Hepatocyte (in vitro differentiated cells): Measurements from ENCODE around the gene LRP3. TPM values are rescaled to one million over a fixed set of nuclear protein-coding genes. Genes with fewer than 3 reads are reported as not detected.

Experiments used
- DNase-seq: peaks from one replicate; pipeline ENCODE4 v3.0.0-alpha.2; 2016; ENCODE audit warnings: low spot score
- H2AFZ ChIP-seq: fragments of 200-600 bp; sonication (generic); 2 replicates; pipeline ENCODE4 v1.6.0; 2016; ENCODE audit warnings: antibody characterized with exemption, mild to moderate bottlenecking
- H3K27ac ChIP-seq: fragments of 200-600 bp; sonication (generic); 2 replicates; pipeline ENCODE4 v1.5.1; 2016; ENCODE audit warnings: mild to moderate bottlenecking
- H3K27me3 ChIP-seq: fragments of 200-600 bp; sonication (generic); 2 replicates; pipeline ENCODE4 v1.6.1; 2016
- H3K36me3 ChIP-seq: fragments of 200-600 bp; sonication (generic); replicated peaks from 2 replicates; pipeline ENCODE4 v1.5.1; 2016; ENCODE audit warnings: low read depth; ENCODE audit not compliant: insufficient read depth
- H3K4me1 ChIP-seq: fragments of 200-600 bp; sonication (generic); 2 replicates; pipeline ENCODE4 v1.5.1; 2016; ENCODE audit warnings: mild to moderate bottlenecking, moderate library complexity; ENCODE audit not compliant: insufficient read depth
- H3K4me2 ChIP-seq: fragments of 200-600 bp; sonication (generic); 2 replicates; pipeline ENCODE4 v1.6.0; 2016
- H3K4me3 ChIP-seq: fragments of 200-600 bp; sonication (generic); 2 replicates; pipeline ENCODE4 v1.5.1; 2016; ENCODE audit warnings: mild to moderate bottlenecking
- H3K79me2 ChIP-seq: fragments of 200-600 bp; sonication (generic); 2 replicates; pipeline ENCODE4 v1.6.0; 2017; ENCODE audit warnings: mild to moderate bottlenecking
- H3K9me2 ChIP-seq: fragments of 200-600 bp; sonication (generic); replicated peaks from 2 replicates; pipeline ENCODE4 v1.6.0; 2017; ENCODE audit warnings: mild to moderate bottlenecking; ENCODE audit not compliant: insufficient read depth
- H3K9me3 ChIP-seq: fragments of 200-600 bp; sonication (generic); 2 replicates; pipeline ENCODE4 v1.5.1; 2016; ENCODE audit warnings: low read depth, mild to moderate bottlenecking
- H4K20me1 ChIP-seq: fragments of 200-600 bp; sonication (generic); 2 replicates; pipeline ENCODE4 v1.6.0; 2016; ENCODE audit warnings: mild to moderate bottlenecking; ENCODE audit not compliant: insufficient read depth, poor library complexity, severe bottlenecking
- EZH2 ChIP-seq: fragments of 200-600 bp; sonication (generic); IDR thresholded peaks from 2 replicates; pipeline ENCODE4 v1.6.1; 2016; ENCODE audit warnings: antibody characterized with exemption, mild to moderate bottlenecking, borderline replicate concordance
- EZH2phosphoT487 ChIP-seq: fragments of 200-600 bp; sonication (generic); IDR thresholded peaks from one replicate; pipeline ENCODE4 v1.6.1; 2018; ENCODE audit warnings: antibody characterized with exemption, mild to moderate bottlenecking, low read depth, moderate library complexity; ENCODE audit not compliant: unreplicated experiment, severe bottlenecking
- WGBS: methylation state at CpG from one replicate; pipeline ENCODE4 v1.1.6; 2016; ENCODE audit warnings: low lambda C conversion rate; ENCODE audit errors: missing lambda C conversion rate; 5-methylcytosine and 5-hydroxymethylcytosine counted together
- polyA plus RNA-seq: library from polyadenylated mRNA; unstranded; fragments of >200 nt; fragmentation: Nextera tagmentation; extraction: Ambion mirVana; gene quantifications from 2 replicates; pipeline ENCODE4 v1.2.1, GENCODE V29; 2016
- total RNA-seq: library from RNA; depleted of rRNA; stranded (reverse); fragments of >200 nt; gene quantifications from 2 replicates; pipeline ENCODE4 v1.2.3, GENCODE V29; 2014
- TF ChIP-seq, protein P1 (sequence below): fragments of 200-600 bp; sonication (generic); IDR thresholded peaks from 2 replicates; pipeline ENCODE4 v1.5.1; 2016; ENCODE audit warnings: antibody characterized with exemption, mild to moderate bottlenecking; ENCODE audit not compliant: poor library complexity

LRP3 gene
- total and polyA plus RNA-seq, 2 experiments from 2014 or later = 37.4 to 44.0 TPM

- no peaks in the 10 kb centered on the region for H3K9me3 ChIP-seq
- no peaks in the 10 kb centered on the region for H3K4me1 ChIP-seq
- no peaks in the 10 kb centered on the region for H3K79me2 ChIP-seq
- no peak overlapping the region for H3K4me3 ChIP-seq
- no peaks in the 10 kb centered on the region for H3K9me2 ChIP-seq
- no peak overlapping the region for H3K4me2 ChIP-seq
- no peaks in the 10 kb centered on the region for H3K36me3 ChIP-seq
- H2AFZ ChIP-seq = no peak overlapping the region
- no peak overlapping the region for H3K27ac ChIP-seq
- no peak for DNase-seq
- H3K27me3 ChIP-seq = peaks cover 5% of the 10 kb centered on the region
- H4K20me1 ChIP-seq = no peaks in the 10 kb centered on the region
- no peak for TF ChIP-seq EZH2
- no peak for TF ChIP-seq EZH2phosphoT487
- TF ChIP-seq, protein P1, sequence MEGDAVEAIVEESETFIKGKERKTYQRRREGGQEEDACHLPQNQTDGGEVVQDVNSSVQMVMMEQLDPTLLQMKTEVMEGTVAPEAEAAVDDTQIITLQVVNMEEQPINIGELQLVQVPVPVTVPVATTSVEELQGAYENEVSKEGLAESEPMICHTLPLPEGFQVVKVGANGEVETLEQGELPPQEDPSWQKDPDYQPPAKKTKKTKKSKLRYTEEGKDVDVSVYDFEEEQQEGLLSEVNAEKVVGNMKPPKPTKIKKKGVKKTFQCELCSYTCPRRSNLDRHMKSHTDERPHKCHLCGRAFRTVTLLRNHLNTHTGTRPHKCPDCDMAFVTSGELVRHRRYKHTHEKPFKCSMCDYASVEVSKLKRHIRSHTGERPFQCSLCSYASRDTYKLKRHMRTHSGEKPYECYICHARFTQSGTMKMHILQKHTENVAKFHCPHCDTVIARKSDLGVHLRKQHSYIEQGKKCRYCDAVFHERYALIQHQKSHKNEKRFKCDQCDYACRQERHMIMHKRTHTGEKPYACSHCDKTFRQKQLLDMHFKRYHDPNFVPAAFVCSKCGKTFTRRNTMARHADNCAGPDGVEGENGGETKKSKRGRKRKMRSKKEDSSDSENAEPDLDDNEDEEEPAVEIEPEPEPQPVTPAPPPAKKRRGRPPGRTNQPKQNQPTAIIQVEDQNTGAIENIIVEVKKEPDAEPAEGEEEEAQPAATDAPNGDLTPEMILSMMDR = no peak
- 82% methylated on average over 6 of the region's 8 CpGs for WGBS
Measured at GRCh38 chr19:33234092-33234491, 40.0 kb downstream of the LRP3 start.

- TF ChIP-seq EZH2phosphoT487 (no peak), EZH2 (no peak)
- TF ChIP-seq, protein P1 = no peak
- no peaks in the 10 kb centered on the region for H3K36me3 ChIP-seq
Measured at GRCh38 chr19:33234736-33235135, 40.6 kb downstream of the LRP3 start.

DNA sequence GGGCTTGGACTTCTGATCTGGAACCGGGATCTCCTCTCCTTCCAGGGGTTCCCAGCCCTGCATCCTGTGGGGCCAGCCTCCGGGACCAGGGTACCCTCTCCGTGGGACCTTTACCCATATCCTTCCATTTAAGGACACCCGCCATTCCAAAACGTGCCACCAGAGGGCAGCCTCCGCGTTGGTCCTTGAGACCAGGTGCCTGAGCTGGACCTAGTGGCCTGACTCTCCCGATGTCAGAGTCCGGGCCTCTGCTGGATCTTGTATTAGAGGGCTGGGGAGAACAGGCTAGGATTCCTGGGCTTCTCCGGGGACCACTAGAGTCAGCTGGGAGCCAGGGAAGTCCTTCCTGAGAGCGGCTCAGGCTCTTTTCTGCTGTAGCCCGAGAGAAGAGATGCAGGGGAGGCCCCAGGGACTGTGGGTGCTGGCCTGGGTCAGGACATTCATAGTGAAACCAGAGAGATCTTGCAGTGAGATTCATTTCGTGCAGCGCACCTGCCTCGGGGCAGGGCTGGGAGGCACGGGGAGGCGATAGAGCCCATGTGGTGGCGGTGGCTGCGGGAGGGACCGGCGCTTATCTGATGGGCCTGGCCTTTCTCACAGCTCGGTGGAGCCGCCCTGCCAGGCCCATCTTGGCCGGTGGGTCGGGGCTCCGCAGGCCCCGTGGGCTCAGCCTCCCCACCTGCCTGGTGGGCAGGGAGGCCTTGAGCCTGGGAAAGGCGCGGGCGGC lies 41.3 kb downstream of the LRP3 start:
- Histone ChIP-seq H2AFZ (no peak overlapping the region), H4K20me1 (no peaks in the 10 kb centered on the region), H3K4me2 (no peak overlapping the region), H3K9me2 (no peaks in the 10 kb centered on the region), H3K27ac (no peak overlapping the region), H3K4me3 (no peak overlapping the region), H3K36me3 (no peaks in the 10 kb centered on the region), H3K79me2 (no peaks in the 10 kb centered on the region), H3K27me3 (peaks cover 5% of the 10 kb centered on the region), H3K9me3 (no peaks in the 10 kb centered on the region), H3K4me1 (no peaks in the 10 kb centered on the region)
- TF ChIP-seq EZH2phosphoT487 = no peak
- TF ChIP-seq, protein P1 = peak; percentile 79
- peak; percentile 90 for DNase-seq
- 58% methylated on average over 29 of the region's 30 CpGs for WGBS

More at GRCh38 chr19:33234736-33235135, 40.6 kb downstream of the LRP3 start:
- Histone ChIP-seq H3K27me3 (peaks cover 5% of the 10 kb centered on the region), H4K20me1 (no peaks in the 10 kb centered on the region), H3K27ac (no peak overlapping the region), H2AFZ (no peak overlapping the region), H3K4me1 (no peaks in the 10 kb centered on the region), H3K9me2 (no peaks in the 10 kb centered on the region), H3K9me3 (no peaks in the 10 kb centered on the region), H3K79me2 (no peaks in the 10 kb centered on the region), H3K4me2 (no peak overlapping the region), H3K4me3 (no peak overlapping the region)
- no peak for DNase-seq
- WGBS = 74% methylated on average over 9 of the region's 9 CpGs
